Natural killer cell treated with Interleukin-12 subunit alpha and Interleukin-12 subunit beta and Interleukin-15 and Interleukin-18, amount 100 ng/mL, for 72 hours (primary cell): ENCODE data around the gene PLA2G2F. TPM values are rescaled to one million over a fixed set of nuclear protein-coding genes. Genes with fewer than 3 reads are reported as not detected.

Experiments used
- ATAC-seq, 2 donors: fragments of 150-1000 bp; cut with Tn5 transposase in 1 of 2; sonication (Bioruptor Pico), chemical (Tn5 transposase) in 1 of 2; 2 replicates each; pipeline ENCODE4 v1.10.0; 2021
- DNase-seq: peaks from one replicate; pipeline ENCODE4 v3.0.0; 2022; ENCODE audit warnings: low spot score
- H3K27ac Mint-ChIP-seq, 2 donors: 1 replicate in 1 of 2; 2 replicates in 1 of 2; pipeline ENCODE4 v1.8.0; 2022; ENCODE audit warnings: mixed read lengths in 2 of 2, mild to moderate bottlenecking in 1 of 2, moderate library complexity in 1 of 2
- H3K27me3 Mint-ChIP-seq, 2 donors: 1 replicate in 1 of 2; 2 replicates in 1 of 2; pipeline ENCODE4 v1.8.0; 2022; ENCODE audit warnings: mixed read lengths in 2 of 2
- H3K36me3 Mint-ChIP-seq: one replicate; pipeline ENCODE4 v1.8.0; 2022; ENCODE audit warnings: mixed read lengths
- H3K4me1 Mint-ChIP-seq, 2 donors: 1 replicate in 1 of 2; 2 replicates in 1 of 2; pipeline ENCODE4 v1.8.0; 2022; ENCODE audit warnings: low read depth in 2 of 2, mixed read lengths in 2 of 2, mild to moderate bottlenecking in 1 of 2
- H3K4me3 Mint-ChIP-seq: one replicate; pipeline ENCODE4 v1.8.0; 2022; ENCODE audit warnings: mixed read lengths
- H3K9me3 Mint-ChIP-seq: 2 replicates; pipeline ENCODE4 v1.8.0; 2022; ENCODE audit warnings: mixed read lengths
- total RNA-seq, 2 donors: library from RNA; stranded (reverse); gene quantifications; one replicate each; pipeline ENCODE4 v1.2.3, GENCODE V29; 2022

Gene PLA2G2F
- total RNA-seq, 2 donors from 2014 or later, result not detected

DNA sequence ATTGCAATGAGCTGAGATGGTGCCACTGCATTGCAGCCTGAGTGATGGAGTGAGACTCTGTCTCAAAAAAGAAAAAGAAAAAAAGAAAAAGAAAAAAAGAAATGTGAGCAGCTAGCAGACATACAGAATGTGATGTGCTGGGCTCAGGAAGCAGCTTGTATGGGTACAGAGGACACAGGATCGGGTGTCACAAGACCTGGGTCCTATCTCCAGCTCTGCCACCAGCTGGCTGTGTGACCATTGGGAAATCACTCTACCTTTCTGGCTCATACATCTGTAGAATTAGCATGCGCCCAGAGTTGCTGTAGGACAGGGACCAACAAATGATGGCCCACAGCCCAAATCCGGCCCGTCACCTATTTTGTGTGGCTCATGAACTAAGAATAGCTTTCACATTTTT lies 50.5 kb downstream of the PLA2G2F start:
- no peak for DNase-seq
- peak overlapping the region in 1 of 2 donors; percentile 50 for H3K27ac Mint-ChIP-seq
- peaks cover 38% of the 10 kb centered on the region in 2 donors for H3K4me1 Mint-ChIP-seq
- H3K4me3 Mint-ChIP-seq, result no peak overlapping the region
- no peaks in the 10 kb centered on the region for H3K36me3 Mint-ChIP-seq
- H3K9me3 Mint-ChIP-seq, result no peaks in the 10 kb centered on the region
- peaks cover 0 to 15% of the 10 kb centered on the region in 2 donors for H3K27me3 Mint-ChIP-seq
- no peak for ATAC-seq

DNA sequence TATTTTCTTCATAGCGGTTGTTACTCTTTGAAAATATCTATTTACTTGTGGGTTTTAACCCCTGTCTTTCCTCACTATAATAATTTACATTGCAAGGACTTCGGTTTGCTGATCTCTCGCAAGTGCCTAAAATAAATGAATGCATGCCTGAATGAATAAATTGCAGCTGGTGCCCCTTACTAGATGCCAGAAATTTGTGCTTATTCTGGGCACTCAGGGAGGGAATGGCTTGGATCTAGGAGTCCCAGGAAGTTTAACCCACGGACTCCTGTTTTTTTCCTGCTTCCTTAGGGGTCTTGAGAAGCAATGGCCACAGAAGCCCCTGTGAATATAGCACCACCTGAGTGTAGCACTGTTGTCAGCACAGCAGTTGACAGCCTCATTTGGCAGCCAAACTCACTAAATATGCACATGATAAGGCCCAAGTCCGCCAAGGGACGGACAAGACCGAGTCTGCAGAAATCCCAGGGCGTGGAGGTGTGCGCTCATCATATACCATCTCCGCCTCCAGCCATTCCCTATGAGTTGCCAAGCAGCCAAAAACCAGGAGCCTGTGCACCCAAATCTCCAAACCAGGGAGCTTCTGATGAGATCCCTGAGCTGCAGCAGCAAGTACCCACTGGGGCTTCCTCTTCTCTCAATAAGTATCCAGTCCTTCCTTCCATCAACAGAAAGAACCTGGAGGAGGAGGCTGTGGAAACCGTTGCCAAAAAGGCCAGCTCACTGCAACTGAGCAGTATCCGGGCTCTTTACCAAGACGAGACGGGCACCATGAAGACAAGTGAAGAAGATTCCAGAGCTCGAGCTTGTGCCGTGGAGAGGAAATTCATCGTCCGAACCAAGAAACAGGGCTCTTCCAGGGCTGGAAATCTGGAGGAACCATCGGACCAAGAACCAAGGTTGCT lies 51.4 kb downstream of the PLA2G2F start:
- peaks cover 30 to 32% of the 10 kb centered on the region in 2 donors for H3K4me1 Mint-ChIP-seq
- no peak for ATAC-seq
- H3K36me3 Mint-ChIP-seq, result no peaks in the 10 kb centered on the region
- DNase-seq, result no peak
- no peak overlapping the region for H3K27ac Mint-ChIP-seq
- peaks cover 0 to 15% of the 10 kb centered on the region in 2 donors for H3K27me3 Mint-ChIP-seq
- H3K9me3 Mint-ChIP-seq, result no peaks in the 10 kb centered on the region
- H3K4me3 Mint-ChIP-seq, result no peak overlapping the region

DNA sequence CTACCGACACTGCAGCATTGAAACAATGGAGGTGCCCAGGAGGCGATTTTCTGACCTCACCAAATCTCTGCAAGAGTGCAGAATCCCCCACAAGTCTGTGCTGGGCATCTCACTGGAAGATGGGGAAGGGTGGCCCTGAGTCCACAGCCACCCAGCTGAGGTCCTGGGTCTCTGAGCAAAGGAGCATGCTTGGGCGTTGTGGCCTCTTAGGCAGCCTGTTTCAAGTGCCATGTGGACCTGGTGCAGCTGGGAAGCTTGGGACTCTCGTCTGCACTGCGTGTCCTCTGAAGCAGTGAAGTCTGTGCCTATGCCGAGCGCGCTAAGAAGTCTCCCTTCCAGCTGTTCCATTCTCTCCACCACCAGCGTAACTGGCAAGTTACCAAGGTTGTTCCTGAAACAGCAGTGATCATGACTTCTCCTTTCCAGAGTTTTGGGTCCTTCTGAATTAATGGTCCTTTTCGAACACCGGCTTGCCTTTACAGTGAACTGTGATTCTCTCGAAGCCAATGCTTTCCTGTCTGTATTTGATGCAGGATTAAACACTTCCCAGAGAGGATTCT lies 52.2 kb downstream of the PLA2G2F start:
- no peak overlapping the region for H3K4me3 Mint-ChIP-seq
- no peaks in the 10 kb centered on the region for H3K9me3 Mint-ChIP-seq
- H3K27me3 Mint-ChIP-seq, result peaks cover 0 to 15% of the 10 kb centered on the region in 2 donors
- no peak overlapping the region for H3K27ac Mint-ChIP-seq
- ATAC-seq, result no peak
- H3K36me3 Mint-ChIP-seq, result no peaks in the 10 kb centered on the region
- H3K4me1 Mint-ChIP-seq, result peaks cover 28 to 30% of the 10 kb centered on the region in 2 donors
- DNase-seq, result no peak

DNA sequence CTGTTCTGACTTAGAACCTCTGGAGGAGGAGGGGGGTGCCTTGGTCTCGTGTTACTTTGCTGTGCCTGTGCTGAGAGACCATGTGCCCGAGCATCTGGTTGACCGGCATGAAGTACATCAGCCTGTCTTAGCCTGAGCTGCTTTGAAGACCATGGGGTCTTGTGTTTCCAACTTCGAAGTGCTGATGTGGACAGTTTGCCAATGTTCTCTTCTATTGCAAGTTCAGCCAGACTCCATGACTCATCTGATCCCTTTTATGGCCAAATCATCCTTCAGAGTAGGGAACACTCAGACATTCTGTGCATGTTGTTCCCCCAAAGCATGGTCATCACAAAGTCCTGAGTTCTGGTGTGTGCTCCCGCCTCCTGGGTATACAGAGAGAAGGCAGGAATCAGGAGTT lies 53.2 kb downstream of the PLA2G2F start:
- peaks cover 18 to 21% of the 10 kb centered on the region in 2 donors for H3K4me1 Mint-ChIP-seq
- H3K27ac Mint-ChIP-seq, result no peak overlapping the region
- H3K9me3 Mint-ChIP-seq, result no peaks in the 10 kb centered on the region
- no peak overlapping the region for H3K4me3 Mint-ChIP-seq
- no peaks in the 10 kb centered on the region for H3K36me3 Mint-ChIP-seq
- ATAC-seq (no peak), DNase-seq (no peak)
- peaks cover 0 to 18% of the 10 kb centered on the region in 2 donors for H3K27me3 Mint-ChIP-seq

DNA sequence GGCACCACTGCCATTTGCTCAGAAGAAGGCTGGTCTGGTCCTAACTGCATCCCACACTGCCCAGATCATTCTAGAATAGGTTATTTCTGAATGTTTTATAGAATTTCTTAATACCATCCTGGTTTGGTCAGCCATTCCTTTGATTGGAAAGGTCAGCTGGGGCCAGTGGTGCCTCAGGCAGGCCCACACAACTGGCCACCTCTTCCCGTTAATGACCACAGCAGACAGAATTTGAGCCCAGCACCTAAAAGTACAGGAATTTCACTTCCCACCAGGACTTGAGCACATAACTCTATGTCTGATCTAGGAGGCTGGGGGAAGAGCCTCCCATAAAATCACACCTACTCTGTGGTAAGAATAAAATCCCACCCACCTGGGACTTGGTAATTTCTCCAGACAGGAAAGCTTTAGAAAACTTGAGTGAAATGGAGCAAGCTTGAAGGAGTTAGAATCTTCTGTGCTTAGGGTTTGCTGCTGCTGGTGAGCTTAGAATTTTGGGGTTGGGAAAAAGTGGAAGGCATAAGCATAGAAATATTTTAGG lies 53.8 kb downstream of the PLA2G2F start:
- no peak for DNase-seq
- H3K27ac Mint-ChIP-seq, result no peak overlapping the region
- H3K36me3 Mint-ChIP-seq, result no peaks in the 10 kb centered on the region
- no peak for ATAC-seq
- H3K4me1 Mint-ChIP-seq, result peaks cover 12 to 15% of the 10 kb centered on the region in 2 donors
- no peaks in the 10 kb centered on the region for H3K9me3 Mint-ChIP-seq
- no peak overlapping the region for H3K4me3 Mint-ChIP-seq
- peaks cover 0 to 19% of the 10 kb centered on the region in 2 donors for H3K27me3 Mint-ChIP-seq

DNA sequence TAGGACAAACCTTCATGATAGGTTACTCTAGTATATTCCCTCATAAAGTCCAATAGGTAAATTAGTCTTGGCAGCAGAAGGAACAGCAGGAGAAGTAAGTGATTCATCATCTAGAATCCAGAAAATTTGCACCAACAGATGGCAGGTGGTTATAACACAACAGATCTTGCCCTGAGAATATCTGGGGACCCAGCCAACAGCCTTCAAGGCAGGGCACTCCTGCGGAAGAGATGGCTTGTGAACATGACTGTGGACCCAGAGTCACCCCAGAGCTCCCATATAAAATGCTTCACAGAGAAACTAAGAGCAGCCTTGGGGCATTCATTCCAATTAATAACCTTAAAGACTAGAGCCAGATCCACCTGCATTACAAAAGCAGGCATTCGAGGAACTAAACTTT lies 55.1 kb downstream of the PLA2G2F start:
- DNase-seq, result no peak
- ATAC-seq, result no peak
- peaks cover 0 to 3% of the 10 kb centered on the region in 2 donors for H3K4me1 Mint-ChIP-seq
- no peak overlapping the region for H3K4me3 Mint-ChIP-seq
- no peaks in the 10 kb centered on the region for H3K9me3 Mint-ChIP-seq
- no peaks in the 10 kb centered on the region for H3K36me3 Mint-ChIP-seq
- H3K27me3 Mint-ChIP-seq, result peaks cover 0 to 10% of the 10 kb centered on the region in 2 donors
- no peak overlapping the region for H3K27ac Mint-ChIP-seq

DNA sequence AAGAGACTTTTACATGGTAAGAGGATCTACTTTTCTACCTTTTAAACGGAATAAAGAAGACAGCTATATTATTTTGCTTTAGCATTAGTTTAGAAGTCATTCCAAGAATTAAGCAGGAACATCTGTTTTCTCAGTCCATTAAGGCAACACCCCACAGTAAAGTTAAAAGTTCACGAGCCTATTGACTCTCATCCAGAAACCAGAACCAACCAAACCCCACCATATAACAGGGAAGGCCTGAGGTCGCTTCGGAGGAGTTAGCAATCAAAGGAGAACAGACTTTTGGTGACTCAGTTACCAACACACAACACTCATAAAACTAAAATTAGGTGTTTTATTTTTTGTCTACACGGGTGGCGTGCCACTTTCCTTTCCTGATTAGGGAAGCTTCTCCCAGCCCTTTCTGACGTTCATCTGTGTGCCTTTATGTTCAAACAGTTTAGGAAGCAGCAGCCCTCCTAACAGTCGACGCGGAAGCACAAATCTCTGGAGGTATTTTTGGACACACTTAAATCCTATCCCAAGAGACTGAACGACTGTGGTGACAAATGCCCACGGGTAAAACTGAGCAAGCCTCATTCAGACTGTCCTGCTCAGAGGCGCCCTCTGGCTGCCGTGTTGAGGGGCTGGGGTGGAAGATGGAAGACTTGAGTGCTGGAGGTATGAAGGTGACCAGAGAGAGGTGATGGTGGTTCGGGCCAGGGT lies 55.8 kb downstream of the PLA2G2F start:
- Mint-ChIP-seq H3K27ac (no peak overlapping the region), H3K9me3 (no peaks in the 10 kb centered on the region), H3K4me3 (no peak overlapping the region), H3K4me1 (peaks cover 0 to 3% of the 10 kb centered on the region in 2 donors), H3K36me3 (no peaks in the 10 kb centered on the region), H3K27me3 (peaks cover 0 to 8% of the 10 kb centered on the region in 2 donors)
- ATAC-seq (peak; percentile 76 to 81), DNase-seq (no peak)

DNA sequence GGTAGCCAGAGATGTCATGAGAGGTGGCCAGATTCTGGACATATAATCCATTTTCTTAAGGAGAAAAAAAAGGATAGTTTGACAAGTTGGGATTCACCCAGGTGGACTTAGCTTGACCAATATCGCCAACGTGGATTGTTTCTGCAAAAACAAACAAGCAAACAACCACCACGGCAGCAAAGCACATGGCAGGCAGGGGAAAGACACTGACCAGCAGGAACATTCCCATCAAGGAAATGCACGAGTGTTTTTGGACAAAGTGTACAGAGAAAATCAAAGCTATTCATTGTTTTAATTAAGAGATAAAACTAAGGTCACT lies 56.3 kb downstream of the PLA2G2F start:
- no peak for DNase-seq
- no peak overlapping the region for H3K27ac Mint-ChIP-seq
- H3K4me1 Mint-ChIP-seq, result peaks cover 0 to 3% of the 10 kb centered on the region in 2 donors
- no peaks in the 10 kb centered on the region for H3K9me3 Mint-ChIP-seq
- peaks cover 0 to 12% of the 10 kb centered on the region in 2 donors for H3K27me3 Mint-ChIP-seq
- ATAC-seq, result no peak
- no peaks in the 10 kb centered on the region for H3K36me3 Mint-ChIP-seq
- no peak overlapping the region for H3K4me3 Mint-ChIP-seq

DNA sequence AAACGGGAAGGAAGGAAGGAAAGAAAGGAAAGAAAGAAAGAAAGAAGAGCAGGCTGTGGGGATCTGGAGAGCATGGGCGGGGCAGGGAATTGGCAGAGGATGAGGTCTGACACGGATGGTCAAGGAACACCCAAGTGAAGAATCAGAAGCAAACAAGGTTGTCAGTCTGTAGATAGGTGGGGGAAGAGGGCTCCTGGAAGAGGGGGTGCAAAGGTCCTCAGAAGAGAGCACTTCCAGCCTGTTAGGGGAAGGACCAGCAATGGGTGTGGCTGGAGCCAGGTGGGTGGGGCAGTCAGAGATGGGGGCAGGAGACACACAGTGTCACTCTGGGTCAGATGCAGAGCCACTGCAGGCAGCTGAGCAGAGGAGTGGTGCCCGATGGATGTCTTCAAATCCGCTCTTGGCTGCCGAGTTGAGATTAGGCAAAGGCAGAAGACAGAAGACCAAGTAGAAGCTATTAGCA lies 58.2 kb downstream of the PLA2G2F start:
- DNase-seq, result no peak
- ATAC-seq, result no peak
- Mint-ChIP-seq H3K4me1 (peaks cover 0 to 3% of the 10 kb centered on the region in 2 donors), H3K4me3 (no peak overlapping the region), H3K27ac (no peak overlapping the region), H3K36me3 (no peaks in the 10 kb centered on the region), H3K27me3 (peaks cover 0 to 15% of the 10 kb centered on the region in 2 donors), H3K9me3 (no peaks in the 10 kb centered on the region)

DNA sequence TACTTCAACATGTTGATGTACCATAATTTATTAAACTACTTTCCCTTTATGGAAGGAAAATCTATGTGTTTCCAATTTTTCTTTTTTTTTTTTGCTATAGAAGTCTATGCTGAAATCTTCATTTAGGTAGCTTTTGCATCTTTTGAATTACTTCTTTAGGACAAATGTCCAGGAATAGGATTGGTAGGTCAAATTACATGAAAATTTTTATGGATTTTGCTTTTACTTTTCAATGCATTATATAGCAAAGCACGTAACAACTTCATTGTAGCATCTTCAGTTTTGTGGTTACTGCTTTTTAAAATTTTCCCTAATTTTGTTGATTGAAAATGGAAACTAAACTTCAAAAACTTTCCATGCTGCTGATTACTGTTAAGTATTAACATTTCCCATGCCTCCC lies 59.2 kb downstream of the PLA2G2F start:
- H3K4me1 Mint-ChIP-seq, result peaks cover 0 to 3% of the 10 kb centered on the region in 2 donors
- H3K27ac Mint-ChIP-seq, result no peak overlapping the region
- H3K36me3 Mint-ChIP-seq, result no peaks in the 10 kb centered on the region
- no peak for ATAC-seq
- DNase-seq, result no peak
- H3K4me3 Mint-ChIP-seq, result no peak overlapping the region
- no peaks in the 10 kb centered on the region for H3K9me3 Mint-ChIP-seq
- peaks cover 0 to 16% of the 10 kb centered on the region in 2 donors for H3K27me3 Mint-ChIP-seq

DNA sequence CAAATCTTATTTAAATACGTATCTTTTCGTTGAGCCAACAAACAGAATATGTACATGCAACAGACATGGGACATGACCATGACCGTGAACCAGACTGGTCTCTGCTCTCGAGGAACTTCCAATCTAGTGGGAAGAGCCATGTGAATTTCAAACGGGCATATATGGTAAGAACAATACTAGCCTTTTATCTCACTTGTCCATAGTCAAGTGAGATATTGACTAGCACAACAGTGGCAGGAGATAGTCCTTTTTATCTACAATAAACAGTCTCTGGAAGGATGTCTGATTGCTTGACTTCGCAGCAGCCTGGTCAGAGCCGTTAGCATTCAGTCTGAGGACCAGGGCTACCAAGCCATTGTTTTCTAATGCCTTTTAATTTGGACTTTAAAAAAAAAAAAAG lies 59.8 kb downstream of the PLA2G2F start:
- Mint-ChIP-seq H3K27me3 (peaks cover 0 to 16% of the 10 kb centered on the region in 2 donors), H3K4me3 (no peak overlapping the region), H3K9me3 (no peaks in the 10 kb centered on the region), H3K27ac (no peak overlapping the region), H3K36me3 (no peaks in the 10 kb centered on the region), H3K4me1 (peaks cover 0 to 3% of the 10 kb centered on the region in 2 donors)
- ATAC-seq, result no peak
- no peak for DNase-seq

DNA sequence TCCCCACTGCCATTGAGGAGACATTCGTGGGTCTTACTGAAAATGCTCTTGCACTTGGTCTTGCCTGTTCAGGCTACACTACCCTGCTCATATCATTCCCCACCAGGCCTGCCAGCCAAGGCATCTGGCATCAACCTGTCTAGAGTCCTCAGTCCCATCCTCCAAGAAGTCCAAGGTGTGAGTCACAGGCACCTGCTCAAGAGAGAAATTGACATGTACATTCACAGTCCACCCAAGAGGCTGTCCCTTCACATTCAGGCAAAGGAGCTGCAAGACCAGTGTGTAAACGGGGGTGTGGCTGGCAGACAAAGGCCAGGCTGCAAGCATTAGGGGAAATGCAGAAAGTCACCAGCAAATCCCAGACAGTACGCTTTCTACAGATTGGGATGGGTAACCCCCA lies 60.3 kb downstream of the PLA2G2F start:
- DNase-seq, result no peak
- Mint-ChIP-seq H3K27me3 (peaks cover 0 to 16% of the 10 kb centered on the region in 2 donors), H3K27ac (no peak overlapping the region), H3K36me3 (no peaks in the 10 kb centered on the region), H3K4me3 (no peak overlapping the region), H3K9me3 (no peaks in the 10 kb centered on the region), H3K4me1 (peaks cover 0 to 3% of the 10 kb centered on the region in 2 donors)
- peak in 1 of 2 donors; percentile 47 for ATAC-seq

DNA sequence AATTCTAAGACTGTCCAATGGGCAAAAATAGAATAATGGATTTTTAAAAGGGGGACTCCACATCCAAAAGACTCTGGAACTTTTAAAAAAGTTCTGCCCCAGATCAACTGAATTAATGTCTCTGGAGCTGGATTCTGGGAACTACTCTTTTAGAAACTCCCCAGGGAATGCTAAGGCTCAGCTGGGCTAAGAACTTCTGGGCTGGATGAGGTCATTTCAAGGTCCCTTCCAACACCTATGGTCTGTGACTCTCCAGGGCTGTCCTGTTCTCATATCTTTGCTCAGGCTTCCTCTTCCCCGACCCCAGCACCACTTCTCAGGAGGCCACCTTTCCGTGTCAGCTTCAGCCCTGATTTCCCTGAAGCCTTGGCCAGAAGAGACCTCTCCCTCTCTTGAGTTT lies 60.7 kb downstream of the PLA2G2F start:
- no peak for ATAC-seq

More for the DNA sequence above, 60.7 kb downstream of the PLA2G2F start:
- DNase-seq, result no peak
- Mint-ChIP-seq H3K27ac (no peak overlapping the region), H3K36me3 (no peaks in the 10 kb centered on the region), H3K4me1 (peaks cover 0 to 3% of the 10 kb centered on the region in 2 donors), H3K4me3 (no peak overlapping the region), H3K27me3 (peaks cover 0 to 16% of the 10 kb centered on the region in 2 donors), H3K9me3 (no peaks in the 10 kb centered on the region)
